ENCODE measurements around the gene RTN4R.

DNA sequence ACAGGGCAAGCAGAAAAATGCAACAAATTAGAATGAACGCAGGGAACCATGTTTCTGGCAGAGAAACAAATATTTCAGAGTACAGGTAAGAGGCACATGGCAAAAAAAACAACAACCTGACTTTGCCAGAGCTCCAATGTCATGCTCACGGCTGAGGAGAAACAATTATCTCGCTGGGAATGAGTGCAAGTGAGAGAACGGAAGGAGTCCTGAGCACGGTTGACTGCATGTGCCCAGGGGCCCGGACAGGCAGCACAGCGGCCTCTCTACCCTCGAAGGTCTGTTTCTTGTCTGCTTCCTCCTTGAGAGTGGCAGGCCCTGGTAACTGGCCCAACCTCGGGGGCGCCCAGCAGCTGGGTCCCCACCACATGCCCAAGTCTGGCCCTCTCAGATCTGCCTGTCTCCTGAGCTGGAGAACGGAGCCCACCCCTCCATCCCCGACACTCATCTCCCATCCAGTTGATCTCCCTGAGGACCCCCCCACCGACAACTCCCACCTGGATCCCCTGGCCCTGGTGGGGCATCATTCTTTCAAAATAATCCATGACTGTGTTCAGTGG lies 24.6 kb upstream of the RTN4R start:
- no peak for TF ChIP-seq CTCF (IDR thresholded peaks at IDR 0.05)
- TF ChIP-seq POLR2A (IDR thresholded peaks at IDR 0.05) = no peak
- TF ChIP-seq EP300 (IDR thresholded peaks at IDR 0.05; ENCODE audit: low read depth) = no peak
